ENCODE measurements around the gene RADIL.

RADIL gene

GRCh38 chr7:4857189-4857588 lies 26.3 kb downstream of the RADIL start:
- no peak for TF ChIP-seq POLR2AphosphoS5 (IDR thresholded peaks at IDR 0.05; ENCODE audit: low read depth, low read length)
- no peak for TF ChIP-seq SIN3A (IDR thresholded peaks at IDR 0.05; ENCODE audit: borderline replicate concordance, insufficient read depth, low read length)
- no peak for TF ChIP-seq REST (IDR thresholded peaks at IDR 0.05; ENCODE audit: insufficient read depth in 1 of 2, low read depth in 2 of 2, low read length in 2 of 2)
- TF ChIP-seq FOXP2 (optimal IDR thresholded peaks at IDR 0.05; ENCODE audit: borderline replicate concordance, extremely low read depth, extremely low read length, insufficient read depth), result no peak
- no peak for TF ChIP-seq TAF1 (IDR thresholded peaks at IDR 0.05; ENCODE audit: borderline replicate concordance, insufficient read depth, low read length)

- no peak for TF ChIP-seq TAF1 (IDR thresholded peaks at IDR 0.05; ENCODE audit: borderline replicate concordance, insufficient read depth, low read length)
- TF ChIP-seq FOXP2 (optimal IDR thresholded peaks at IDR 0.05; ENCODE audit: borderline replicate concordance, extremely low read depth, extremely low read length, insufficient read depth), result peak; percentile 26
These were observed 27.0 kb downstream of the RADIL start for GRCh38 chr7:4856336-4857057.

DNA sequence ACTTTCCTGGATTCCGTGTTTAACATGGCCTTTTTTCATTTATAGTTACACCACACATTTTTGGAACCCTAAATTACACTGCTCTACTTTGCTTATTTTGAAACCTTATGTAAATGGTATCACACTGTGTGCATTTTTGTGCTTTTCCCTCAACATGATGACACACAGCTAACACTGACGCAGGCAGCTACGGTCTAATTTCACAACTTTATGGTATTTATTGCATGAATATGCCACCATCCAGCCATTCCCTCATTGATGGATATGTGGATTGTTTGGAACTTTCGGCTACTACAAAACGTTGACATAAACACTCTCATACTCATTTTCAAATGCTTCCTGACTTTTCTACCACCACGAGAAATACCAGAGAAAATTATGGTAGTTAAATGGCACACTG lies 28.6 kb downstream of the RADIL start:
- TF ChIP-seq SIN3A (IDR thresholded peaks at IDR 0.05; ENCODE audit: borderline replicate concordance, insufficient read depth, low read length) (no peak), REST (IDR thresholded peaks at IDR 0.05; ENCODE audit: insufficient read depth in 1 of 2, low read depth in 2 of 2, low read length in 2 of 2) (no peak), POLR2AphosphoS5 (IDR thresholded peaks at IDR 0.05; ENCODE audit: low read depth, low read length) (no peak)

- TF ChIP-seq POLR2AphosphoS5 (IDR thresholded peaks at IDR 0.05; ENCODE audit: low read depth, low read length), result no peak
- TF ChIP-seq TAF1 (IDR thresholded peaks at IDR 0.05; ENCODE audit: borderline replicate concordance, insufficient read depth, low read length), result no peak
These were observed 31.8 kb downstream of the RADIL start for GRCh38 chr7:4851459-4852422.

- no peak for TF ChIP-seq POLR2AphosphoS5 (IDR thresholded peaks at IDR 0.05; ENCODE audit: low read depth, low read length)
- TF ChIP-seq FOXP2 (optimal IDR thresholded peaks at IDR 0.05; ENCODE audit: borderline replicate concordance, extremely low read depth, extremely low read length, insufficient read depth), result no peak
- no peak for TF ChIP-seq TAF1 (IDR thresholded peaks at IDR 0.05; ENCODE audit: borderline replicate concordance, insufficient read depth, low read length)
- no peak for TF ChIP-seq SIN3A (IDR thresholded peaks at IDR 0.05; ENCODE audit: borderline replicate concordance, insufficient read depth, low read length)
- no peak for TF ChIP-seq REST (IDR thresholded peaks at IDR 0.05; ENCODE audit: insufficient read depth in 1 of 2, low read depth in 2 of 2, low read length in 2 of 2)
These were observed 33.2 kb downstream of the RADIL start for GRCh38 chr7:4850262-4850795.

DNA sequence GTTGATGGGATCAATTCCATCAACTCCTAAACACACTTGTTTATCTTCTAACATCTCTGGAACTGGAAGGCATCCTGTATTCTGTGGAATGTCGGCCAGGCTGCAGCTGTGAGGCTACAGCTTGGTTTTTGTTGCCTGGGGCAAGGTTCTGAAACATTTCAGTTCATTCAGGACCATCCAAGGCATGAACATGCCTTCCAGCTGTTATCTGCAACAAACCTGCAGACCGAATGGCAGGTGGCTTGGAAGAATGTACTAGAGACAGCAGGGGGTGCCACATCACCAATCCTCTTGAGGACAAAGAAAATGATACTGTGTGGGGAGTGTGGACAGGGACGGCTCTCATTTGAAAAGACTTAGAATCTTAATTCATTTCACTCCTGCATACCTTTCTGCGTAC lies 34.1 kb downstream of the RADIL start:
- TF ChIP-seq TAF1 (IDR thresholded peaks at IDR 0.05; ENCODE audit: borderline replicate concordance, insufficient read depth, low read length) (no peak), POLR2AphosphoS5 (IDR thresholded peaks at IDR 0.05; ENCODE audit: low read depth, low read length) (no peak)
